ENCODE data around the gene KDSR. TPM values are rescaled to one million over a fixed set of nuclear protein-coding genes. Genes with fewer than 3 reads are reported as not detected.

KDSR gene
- total and polyA plus RNA-seq, 2 donors (not counting 1 experiment from before 2014, with no cell fraction given), result 43.3 to 54.1 TPM

DNA sequence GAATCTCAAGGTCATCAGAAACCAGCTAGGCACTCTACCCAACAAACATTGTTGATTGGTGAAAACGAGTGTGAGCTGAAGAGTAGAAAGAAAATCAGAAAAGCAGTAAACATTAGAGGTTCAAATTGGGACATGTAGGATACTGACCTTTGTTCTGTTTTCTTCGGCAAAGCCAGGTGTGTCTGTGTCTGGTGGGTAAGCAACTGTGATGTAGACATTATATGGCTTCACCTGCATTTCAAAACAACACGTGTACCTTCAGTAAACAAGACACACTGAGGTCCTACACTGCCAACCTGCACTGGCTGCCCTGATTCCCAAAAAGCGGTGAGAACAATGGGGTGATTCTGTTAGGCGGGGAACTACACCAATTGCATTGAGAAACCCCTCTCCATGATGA lies 22.7 kb downstream of the KDSR start:
- no peak overlapping the region for H2AFZ ChIP-seq (ENCODE audit: low read length)
- DNase-seq (ENCODE audit: low read depth in 2 of 2), result no peak
- no peak for TF ChIP-seq EZH2 (IDR thresholded peaks at IDR 0.05; ENCODE audit: low read length, missing control alignments)
- no peak for TF ChIP-seq CTCF (conservative IDR thresholded peaks at IDR 0.05 in 1 of 2, IDR thresholded peaks at IDR 0.05 in 1 of 2; ENCODE audit: low read depth in 1 of 2, low read length in 2 of 2)
- H3K4me1 ChIP-seq (ENCODE audit: control insufficient read depth, extremely low read depth, insufficient read depth, low read length), result no peaks in the 10 kb centered on the region
- no peak overlapping the region for H3K4me3 ChIP-seq (replicated peaks in 1 of 4; ENCODE audit: control extremely low read depth in 1 of 4, insufficient read depth in 1 of 4, low read depth in 3 of 4, low read length in 4 of 4)
- no peaks in the 10 kb centered on the region for H4K20me1 ChIP-seq (ENCODE audit: control insufficient read depth, extremely low read depth, insufficient read depth, low read length)
- no peak overlapping the region for H3K4me2 ChIP-seq (ENCODE audit: extremely low read depth, insufficient read depth, low read length)
- H3K27me3 ChIP-seq (ENCODE audit: control insufficient read depth, insufficient read depth, low read length), result no peaks in the 10 kb centered on the region
- H3K79me2 ChIP-seq (ENCODE audit: control insufficient read depth, insufficient read depth, low read length), result no peaks in the 10 kb centered on the region
- H3K27ac ChIP-seq (ENCODE audit: insufficient read depth, low read length), result no peak overlapping the region
- no peaks in the 10 kb centered on the region for H3K9me3 ChIP-seq (ENCODE audit: control insufficient read depth, insufficient read depth, low read depth, low read length)
- no peak overlapping the region for H3K9ac ChIP-seq (ENCODE audit: insufficient read depth, low read length)
- peaks cover 10% of the 10 kb centered on the region for H3K36me3 ChIP-seq (ENCODE audit: control insufficient read depth, insufficient read depth, low read length)

DNA sequence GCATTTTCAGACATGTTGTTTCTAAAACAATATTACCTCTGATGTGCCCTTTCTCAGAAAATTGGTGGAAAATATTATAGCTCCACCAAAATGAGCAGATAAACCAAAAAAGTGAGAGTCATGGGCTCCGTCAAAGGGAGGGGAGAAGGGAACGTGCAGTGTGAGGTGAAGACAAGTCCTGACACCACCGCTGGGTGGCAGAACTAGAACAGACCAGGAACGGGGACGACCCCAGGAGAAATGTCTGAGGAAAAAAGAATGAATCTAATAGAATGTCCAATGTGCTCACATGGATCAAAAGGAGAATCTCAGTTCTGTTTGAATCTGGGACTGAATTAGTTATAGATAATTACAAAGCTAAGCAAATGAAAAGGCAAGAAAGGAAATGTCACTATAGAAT lies 24.8 kb downstream of the KDSR start:
- Histone ChIP-seq H3K4me1 (ENCODE audit: control insufficient read depth, extremely low read depth, insufficient read depth, low read length) (no peaks in the 10 kb centered on the region), H3K9ac (ENCODE audit: insufficient read depth, low read length) (no peak overlapping the region), H4K20me1 (ENCODE audit: control insufficient read depth, extremely low read depth, insufficient read depth, low read length) (no peaks in the 10 kb centered on the region), H3K36me3 (ENCODE audit: control insufficient read depth, insufficient read depth, low read length) (peaks cover 10% of the 10 kb centered on the region), H3K9me3 (ENCODE audit: control insufficient read depth, insufficient read depth, low read depth, low read length) (no peaks in the 10 kb centered on the region), H3K27me3 (ENCODE audit: control insufficient read depth, insufficient read depth, low read length) (no peaks in the 10 kb centered on the region), H3K27ac (ENCODE audit: insufficient read depth, low read length) (no peak overlapping the region), H2AFZ (ENCODE audit: low read length) (no peak overlapping the region), H3K79me2 (ENCODE audit: control insufficient read depth, insufficient read depth, low read length) (no peaks in the 10 kb centered on the region), H3K4me2 (ENCODE audit: extremely low read depth, insufficient read depth, low read length) (no peak overlapping the region), H3K4me3 (replicated peaks in 1 of 4; ENCODE audit: control extremely low read depth in 1 of 4, insufficient read depth in 1 of 4, low read depth in 3 of 4, low read length in 4 of 4) (no peak overlapping the region)
- TF ChIP-seq CTCF (conservative IDR thresholded peaks at IDR 0.05 in 1 of 2, IDR thresholded peaks at IDR 0.05 in 1 of 2; ENCODE audit: low read depth in 1 of 2, low read length in 2 of 2), result peak; percentile 40 to 63
- no peak for TF ChIP-seq EZH2 (IDR thresholded peaks at IDR 0.05; ENCODE audit: low read length, missing control alignments)
- peak; percentile 22 to 55 for DNase-seq (ENCODE audit: low read depth in 2 of 2)

- H3K4me1 ChIP-seq (ENCODE audit: control insufficient read depth, extremely low read depth, insufficient read depth, low read length), result peaks cover 6% of the 10 kb centered on the region
- no peaks in the 10 kb centered on the region for H3K27me3 ChIP-seq (ENCODE audit: control insufficient read depth, insufficient read depth, low read length)
- no peaks in the 10 kb centered on the region for H3K79me2 ChIP-seq (ENCODE audit: control insufficient read depth, insufficient read depth, low read length)
- peaks cover 12% of the 10 kb centered on the region for H3K36me3 ChIP-seq (ENCODE audit: control insufficient read depth, insufficient read depth, low read length)
- H4K20me1 ChIP-seq (ENCODE audit: control insufficient read depth, extremely low read depth, insufficient read depth, low read length), result no peaks in the 10 kb centered on the region
- TF ChIP-seq CTCF (conservative IDR thresholded peaks at IDR 0.05 in 1 of 2, IDR thresholded peaks at IDR 0.05 in 1 of 2; ENCODE audit: low read depth in 1 of 2, low read length in 2 of 2), result peak; percentile 57 to 59
- TF ChIP-seq EZH2 (IDR thresholded peaks at IDR 0.05; ENCODE audit: low read length, missing control alignments), result no peak
- no peak overlapping the region for H3K4me3 ChIP-seq (replicated peaks in 1 of 4; ENCODE audit: control extremely low read depth in 1 of 4, insufficient read depth in 1 of 4, low read depth in 3 of 4, low read length in 4 of 4)
- H3K9ac ChIP-seq (ENCODE audit: insufficient read depth, low read length), result no peak overlapping the region
- H2AFZ ChIP-seq (ENCODE audit: low read length), result no peak overlapping the region
- DNase-seq (ENCODE audit: low read depth in 2 of 2), result peak; percentile 19 to 58
- no peak overlapping the region for H3K27ac ChIP-seq (ENCODE audit: insufficient read depth, low read length)
- H3K4me2 ChIP-seq (ENCODE audit: extremely low read depth, insufficient read depth, low read length), result no peak overlapping the region
- no peaks in the 10 kb centered on the region for H3K9me3 ChIP-seq (ENCODE audit: control insufficient read depth, insufficient read depth, low read depth, low read length)
These were observed 27.0 kb downstream of the KDSR start for GRCh38 chr18:63339920-63340484.

Data from fibroblast of lung (primary cell).